ENCODE results near the gene CLEC16A.
A peak's percentile ranks its signal among the peaks of the same experiment; 100 is the strongest.

DNA sequence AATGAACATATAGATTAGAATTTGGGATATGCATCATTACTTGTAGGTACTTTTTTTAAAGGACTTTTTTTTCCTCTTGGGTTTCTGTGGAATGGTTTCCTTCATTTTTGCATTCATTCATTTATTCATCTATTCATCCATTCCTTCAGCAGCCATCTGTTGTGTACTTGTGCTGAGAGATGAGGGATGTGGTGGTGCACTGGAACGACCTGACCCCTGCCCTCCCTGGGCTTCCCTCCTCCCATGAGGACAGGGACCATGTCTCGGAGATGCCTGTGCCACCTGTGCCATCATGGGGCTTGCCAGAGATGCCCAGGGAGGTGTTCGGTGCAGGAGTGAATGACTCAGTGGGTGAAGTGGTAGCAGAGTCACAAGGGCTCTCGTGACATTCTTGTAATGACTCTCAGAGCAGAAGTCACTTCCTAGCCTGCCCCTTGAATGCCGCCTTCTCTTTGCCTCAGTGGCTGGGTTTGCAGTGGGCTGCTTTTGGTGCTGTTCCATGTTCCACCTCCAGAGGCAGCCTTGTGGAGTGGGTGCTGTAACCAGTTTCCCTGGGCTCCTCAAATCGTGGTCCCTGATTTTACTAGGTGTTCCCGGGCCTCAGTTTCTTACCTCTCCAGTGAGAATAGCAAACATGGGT is 43.9 kb downstream of the CLEC16A start:
- TF ChIP-seq, protein P1, sequence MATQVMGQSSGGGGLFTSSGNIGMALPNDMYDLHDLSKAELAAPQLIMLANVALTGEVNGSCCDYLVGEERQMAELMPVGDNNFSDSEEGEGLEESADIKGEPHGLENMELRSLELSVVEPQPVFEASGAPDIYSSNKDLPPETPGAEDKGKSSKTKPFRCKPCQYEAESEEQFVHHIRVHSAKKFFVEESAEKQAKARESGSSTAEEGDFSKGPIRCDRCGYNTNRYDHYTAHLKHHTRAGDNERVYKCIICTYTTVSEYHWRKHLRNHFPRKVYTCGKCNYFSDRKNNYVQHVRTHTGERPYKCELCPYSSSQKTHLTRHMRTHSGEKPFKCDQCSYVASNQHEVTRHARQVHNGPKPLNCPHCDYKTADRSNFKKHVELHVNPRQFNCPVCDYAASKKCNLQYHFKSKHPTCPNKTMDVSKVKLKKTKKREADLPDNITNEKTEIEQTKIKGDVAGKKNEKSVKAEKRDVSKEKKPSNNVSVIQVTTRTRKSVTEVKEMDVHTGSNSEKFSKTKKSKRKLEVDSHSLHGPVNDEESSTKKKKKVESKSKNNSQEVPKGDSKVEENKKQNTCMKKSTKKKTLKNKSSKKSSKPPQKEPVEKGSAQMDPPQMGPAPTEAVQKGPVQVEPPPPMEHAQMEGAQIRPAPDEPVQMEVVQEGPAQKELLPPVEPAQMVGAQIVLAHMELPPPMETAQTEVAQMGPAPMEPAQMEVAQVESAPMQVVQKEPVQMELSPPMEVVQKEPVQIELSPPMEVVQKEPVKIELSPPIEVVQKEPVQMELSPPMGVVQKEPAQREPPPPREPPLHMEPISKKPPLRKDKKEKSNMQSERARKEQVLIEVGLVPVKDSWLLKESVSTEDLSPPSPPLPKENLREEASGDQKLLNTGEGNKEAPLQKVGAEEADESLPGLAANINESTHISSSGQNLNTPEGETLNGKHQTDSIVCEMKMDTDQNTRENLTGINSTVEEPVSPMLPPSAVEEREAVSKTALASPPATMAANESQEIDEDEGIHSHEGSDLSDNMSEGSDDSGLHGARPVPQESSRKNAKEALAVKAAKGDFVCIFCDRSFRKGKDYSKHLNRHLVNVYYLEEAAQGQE (IDR thresholded peaks at IDR 0.05; ENCODE audit: insufficient replicate concordance, low read depth): no peak
- TF ChIP-seq, protein P2, sequence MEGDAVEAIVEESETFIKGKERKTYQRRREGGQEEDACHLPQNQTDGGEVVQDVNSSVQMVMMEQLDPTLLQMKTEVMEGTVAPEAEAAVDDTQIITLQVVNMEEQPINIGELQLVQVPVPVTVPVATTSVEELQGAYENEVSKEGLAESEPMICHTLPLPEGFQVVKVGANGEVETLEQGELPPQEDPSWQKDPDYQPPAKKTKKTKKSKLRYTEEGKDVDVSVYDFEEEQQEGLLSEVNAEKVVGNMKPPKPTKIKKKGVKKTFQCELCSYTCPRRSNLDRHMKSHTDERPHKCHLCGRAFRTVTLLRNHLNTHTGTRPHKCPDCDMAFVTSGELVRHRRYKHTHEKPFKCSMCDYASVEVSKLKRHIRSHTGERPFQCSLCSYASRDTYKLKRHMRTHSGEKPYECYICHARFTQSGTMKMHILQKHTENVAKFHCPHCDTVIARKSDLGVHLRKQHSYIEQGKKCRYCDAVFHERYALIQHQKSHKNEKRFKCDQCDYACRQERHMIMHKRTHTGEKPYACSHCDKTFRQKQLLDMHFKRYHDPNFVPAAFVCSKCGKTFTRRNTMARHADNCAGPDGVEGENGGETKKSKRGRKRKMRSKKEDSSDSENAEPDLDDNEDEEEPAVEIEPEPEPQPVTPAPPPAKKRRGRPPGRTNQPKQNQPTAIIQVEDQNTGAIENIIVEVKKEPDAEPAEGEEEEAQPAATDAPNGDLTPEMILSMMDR (IDR thresholded peaks at IDR 0.05; ENCODE audit: insufficient read depth, low read length): peak; percentile 7
- TF ChIP-seq POLR2AphosphoS5 (IDR thresholded peaks at IDR 0.05; ENCODE audit: low read depth) (no peak), SPI1 (IDR thresholded peaks at IDR 0.05; ENCODE audit: borderline replicate concordance, low read depth) (no peak)

Measured in HL-60 (cell line).